ENCODE results near the gene KCNG2.

Gene KCNG2

DNA sequence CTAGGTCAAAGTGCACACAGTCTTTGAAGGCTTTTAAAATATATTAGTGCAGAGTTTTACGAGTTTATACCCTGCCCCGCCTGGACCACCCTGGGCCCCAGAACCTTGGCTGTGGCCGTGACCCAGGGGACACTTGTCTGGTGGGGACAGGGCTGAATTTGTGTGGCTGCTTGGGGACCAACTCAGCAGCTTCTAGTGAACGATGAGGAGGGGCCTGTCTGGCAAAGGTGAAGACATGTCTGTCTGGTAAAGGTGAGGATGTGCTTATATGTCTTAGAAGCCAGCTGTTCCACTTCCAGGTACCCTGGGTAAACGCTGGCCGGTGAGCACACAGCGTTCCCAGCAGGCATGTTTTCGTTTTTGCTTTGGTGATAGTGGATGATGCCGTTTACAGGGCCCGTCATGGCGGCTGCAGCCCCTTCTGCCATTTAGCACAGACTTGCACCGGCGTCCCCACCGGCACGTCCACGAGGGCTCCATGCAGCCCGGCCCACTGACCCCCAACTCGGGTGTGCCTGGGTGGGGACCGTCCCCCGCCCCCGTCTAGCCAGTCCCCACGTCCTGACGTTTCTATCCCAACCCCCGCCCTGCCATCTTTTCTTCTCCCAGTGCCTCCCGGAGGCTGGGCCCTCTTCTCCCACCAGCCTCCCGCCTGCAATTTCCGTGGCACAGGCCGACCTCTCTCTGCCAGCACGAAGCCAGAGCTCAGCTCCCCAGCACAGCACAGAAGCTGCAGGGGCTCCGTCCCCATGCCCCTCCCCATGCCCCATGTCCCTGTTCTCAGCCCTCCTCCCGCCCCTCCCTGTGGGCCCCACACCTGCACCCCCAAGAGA is 85.9 kb downstream of the KCNG2 start:
- DNase-seq (ENCODE audit: low read depth in 2 of 3, low spot score in 2 of 3): no peak

- DNase-seq (ENCODE audit: low read depth in 2 of 3, low spot score in 2 of 3): no peak
Measured at GRCh38 chr18:79884294-79884962, 86.7 kb downstream of the KCNG2 start.

GRCh38 chr18:79884963-79885728 is 87.4 kb downstream of the KCNG2 start:
- DNase-seq (ENCODE audit: low read depth in 2 of 3, low spot score in 2 of 3): no peak

- no peak for DNase-seq (ENCODE audit: low read depth in 2 of 3, low spot score in 2 of 3)
Measured at GRCh38 chr18:79887181-79888000, 89.7 kb downstream of the KCNG2 start.

GRCh38 chr18:79888016-79888415 is 90.3 kb downstream of the KCNG2 start:
- DNase-seq (ENCODE audit: low read depth in 2 of 3, low spot score in 2 of 3): no peak

GRCh38 chr18:79889569-79889968 is 91.8 kb downstream of the KCNG2 start:
- DNase-seq (ENCODE audit: low read depth in 2 of 3, low spot score in 2 of 3): no peak

GRCh38 chr18:79890674-79891073 is 92.9 kb downstream of the KCNG2 start:
- DNase-seq (ENCODE audit: low read depth in 2 of 3, low spot score in 2 of 3): no peak

GRCh38 chr18:79896738-79897137 is 99.0 kb downstream of the KCNG2 start:
- DNase-seq (ENCODE audit: low read depth in 2 of 3, low spot score in 2 of 3): no peak

- no peak for DNase-seq (ENCODE audit: low read depth in 2 of 3, low spot score in 2 of 3)
Measured at GRCh38 chr18:79897940-79898625, 100.3 kb downstream of the KCNG2 start.

- DNase-seq (ENCODE audit: low read depth in 2 of 3, low spot score in 2 of 3): no peak
Measured at GRCh38 chr18:79898952-79899608, 101.3 kb downstream of the KCNG2 start.

DNA sequence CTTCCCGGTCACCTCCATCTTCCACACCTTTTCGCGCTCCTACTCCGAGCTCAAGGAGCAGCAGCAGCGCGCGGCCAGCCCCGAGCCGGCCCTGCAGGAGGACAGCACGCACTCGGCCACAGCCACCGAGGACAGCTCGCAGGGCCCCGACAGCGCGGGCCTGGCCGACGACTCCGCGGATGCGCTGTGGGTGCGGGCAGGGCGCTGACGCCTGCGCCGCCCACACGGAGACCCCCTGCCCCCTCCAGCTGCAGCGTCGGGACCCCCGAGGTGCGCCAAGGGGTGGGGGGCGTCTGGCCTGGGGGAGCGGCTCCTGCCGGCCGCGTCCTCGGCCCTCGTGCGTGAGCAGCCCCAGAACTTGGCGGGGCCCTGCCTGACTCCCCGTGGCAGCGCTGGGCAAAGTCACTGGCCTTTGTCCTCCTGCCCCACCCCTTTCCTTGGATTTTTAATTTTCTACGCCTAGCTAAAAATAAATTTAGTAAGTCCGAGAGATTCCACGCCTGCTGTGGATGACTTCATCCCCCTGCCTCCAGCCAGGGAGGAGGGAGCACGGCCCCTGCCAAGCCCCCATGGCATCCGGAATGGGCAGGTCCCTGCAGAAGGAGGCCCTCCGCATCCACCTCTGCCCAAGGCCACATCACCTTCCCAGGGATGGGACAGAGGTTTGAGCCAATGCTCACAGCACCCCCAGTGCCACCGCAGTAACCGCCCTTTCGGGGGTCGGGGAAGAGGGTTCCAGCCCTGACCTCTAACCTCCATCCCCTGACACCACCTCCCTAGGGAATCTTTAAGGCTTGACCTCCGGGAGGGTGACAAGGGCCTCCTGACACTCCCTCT is 102.1 kb downstream of the KCNG2 start:
- no peak for DNase-seq (ENCODE audit: low read depth in 2 of 3, low spot score in 2 of 3)

DNA sequence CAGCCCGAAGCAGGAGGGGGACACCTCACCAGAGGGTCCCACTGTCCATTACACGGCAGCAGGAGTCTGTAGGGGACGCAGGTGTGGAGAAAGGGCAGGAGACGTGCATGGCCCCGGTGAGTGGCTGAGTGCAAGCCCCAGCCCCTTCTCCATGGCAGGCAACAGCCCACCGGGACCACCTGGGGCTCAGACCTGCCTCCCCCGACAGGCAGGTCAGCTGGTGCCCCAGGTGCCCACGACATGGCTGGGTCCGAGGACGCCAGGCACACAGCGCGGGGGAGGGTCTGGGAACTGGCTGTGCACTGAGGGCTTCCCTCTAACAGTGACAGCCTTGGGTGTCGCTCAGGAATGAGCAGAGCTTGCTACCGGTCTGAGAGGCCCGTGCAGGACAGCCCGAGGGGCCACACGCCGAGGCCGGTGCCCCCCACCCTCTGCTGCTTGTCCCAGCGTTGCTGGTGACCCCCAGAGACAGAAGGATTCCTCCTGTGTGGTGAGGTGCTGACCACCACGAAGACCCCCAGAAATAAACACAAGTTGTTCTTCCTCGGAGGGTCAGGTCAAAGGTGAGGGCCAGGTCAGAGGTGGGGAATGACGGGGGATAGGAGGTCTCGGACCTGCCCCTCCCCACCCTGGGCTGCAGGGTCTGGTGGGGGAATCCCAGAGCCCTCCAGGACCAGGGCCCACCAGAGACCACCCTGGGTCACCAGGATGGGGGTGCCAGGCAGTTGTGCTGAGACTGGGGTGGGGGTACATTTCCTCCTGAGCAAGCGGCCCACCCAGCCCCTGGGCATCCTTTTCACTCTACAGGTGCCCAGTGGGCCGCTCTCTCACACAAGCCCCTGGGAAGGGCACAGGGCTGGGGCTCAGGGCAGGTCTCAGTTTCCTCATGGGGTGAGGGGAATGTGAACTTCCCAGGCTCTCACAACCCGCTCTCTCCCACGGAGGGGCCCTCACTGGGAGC is 103.2 kb downstream of the KCNG2 start:
- no peak for DNase-seq (ENCODE audit: low read depth in 2 of 3, low spot score in 2 of 3)

DNA sequence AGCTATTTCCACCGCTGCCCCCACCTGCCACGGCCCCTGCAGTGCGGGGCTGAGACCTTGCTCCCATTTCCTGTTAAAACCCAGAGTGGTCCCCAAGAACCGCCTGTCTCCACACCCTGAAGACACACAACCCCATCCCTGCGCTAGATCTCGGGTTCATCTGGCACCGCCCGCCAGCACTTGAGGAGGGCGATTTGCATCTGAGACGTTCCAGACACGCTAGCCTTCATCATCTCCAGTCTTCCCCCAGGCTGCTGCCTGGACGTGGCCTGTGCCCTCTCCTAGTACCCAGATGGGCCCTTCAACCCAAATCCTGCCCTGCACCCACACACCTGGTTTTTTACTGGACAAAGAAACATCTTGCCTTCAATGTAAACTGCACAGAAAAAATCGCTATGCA is 103.9 kb downstream of the KCNG2 start:
- DNase-seq (ENCODE audit: low read depth in 2 of 3, low spot score in 2 of 3): no peak

DNA sequence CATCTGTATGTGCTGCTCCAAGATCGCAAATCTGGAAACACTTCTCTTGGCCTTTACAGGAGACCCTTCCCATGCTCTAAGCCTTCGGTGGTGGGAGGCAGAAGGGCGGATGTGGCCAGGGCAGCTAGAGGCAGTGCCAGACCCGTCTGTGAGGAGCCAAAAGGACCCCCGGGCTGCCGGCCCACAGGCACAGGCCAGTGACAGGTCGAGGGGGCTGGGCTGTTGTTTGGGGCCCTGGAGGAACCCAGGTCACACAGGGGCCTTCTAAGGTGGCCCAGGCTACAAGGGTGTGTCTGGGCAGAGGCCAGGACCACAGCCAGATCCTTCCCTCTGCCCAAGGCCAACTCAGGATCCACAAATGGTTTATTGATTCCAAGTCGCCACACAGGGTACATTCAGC is 104.3 kb downstream of the KCNG2 start:
- no peak for DNase-seq (ENCODE audit: low read depth in 2 of 3, low spot score in 2 of 3)

- no peak for DNase-seq (ENCODE audit: low read depth in 2 of 3, low spot score in 2 of 3)
Measured at GRCh38 chr18:79902640-79903039, 104.9 kb downstream of the KCNG2 start.

DNA sequence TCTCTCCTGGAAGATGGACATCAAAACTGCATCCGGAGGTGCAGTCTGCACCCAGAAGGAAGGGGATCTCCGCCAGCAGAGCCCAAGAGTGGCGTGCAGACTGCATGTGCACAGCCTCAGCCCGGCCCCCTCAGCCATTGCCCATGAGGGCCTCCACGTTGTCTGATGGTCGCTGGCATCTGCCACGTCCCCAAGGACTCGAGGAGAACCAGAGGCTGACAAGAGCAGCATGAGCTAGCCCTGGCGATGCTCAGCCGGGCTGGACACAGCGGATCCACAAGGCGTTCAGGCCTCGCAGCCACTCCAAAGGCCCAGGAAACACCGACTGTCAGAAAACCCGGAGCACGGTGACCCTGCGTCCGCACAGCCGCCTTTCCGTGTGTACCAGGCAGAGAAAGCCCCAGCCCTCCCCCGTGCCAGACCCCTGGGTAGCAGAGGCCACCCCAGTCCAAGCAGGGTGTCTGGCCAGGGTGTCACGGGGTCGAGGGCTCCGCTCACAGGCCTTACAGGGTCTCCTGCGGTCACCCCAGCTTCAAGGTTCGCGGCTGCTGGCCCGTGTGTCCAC is 105.4 kb downstream of the KCNG2 start:
- DNase-seq (ENCODE audit: low read depth in 2 of 3, low spot score in 2 of 3): no peak

DNA sequence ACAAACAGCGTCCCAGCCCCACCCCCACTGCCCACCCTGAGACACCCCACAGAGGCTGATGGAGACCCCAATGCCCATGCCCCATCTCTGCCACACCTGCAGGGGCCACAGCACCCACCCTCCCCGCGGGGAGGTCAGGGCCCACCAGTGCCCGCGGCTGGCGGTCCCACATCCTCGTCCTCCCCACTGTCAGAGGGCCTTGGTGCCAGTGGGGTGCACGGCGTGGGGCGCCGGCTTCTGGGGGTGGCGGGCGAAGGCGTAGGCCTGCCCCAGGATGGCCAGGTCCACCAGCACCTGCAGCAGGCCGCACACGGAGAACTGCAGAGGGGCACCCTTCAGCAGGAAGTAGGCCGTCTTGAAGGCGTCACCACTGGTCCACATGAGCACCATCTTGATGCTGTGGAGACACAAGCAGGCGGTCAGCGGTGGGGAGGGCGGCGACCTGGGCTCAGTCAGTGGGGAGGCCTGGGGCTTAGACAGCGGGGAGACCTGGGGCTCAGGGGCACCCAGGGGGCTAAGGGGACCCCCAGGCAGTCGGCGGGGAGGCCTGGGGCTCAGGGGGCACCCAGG is 106.1 kb downstream of the KCNG2 start:
- no peak for DNase-seq (ENCODE audit: low read depth in 2 of 3, low spot score in 2 of 3)

Measured in activated CD8-positive, alpha-beta memory T cell treated with anti-CD3 and anti-CD28 coated beads for 48 hours (primary cell).